ES-I3 (cell line): ENCODE data around the gene ADAP1.

Experiments
- H3K36me3 ChIP-seq: 2 replicates; pipeline ENCODE4 v1.6.1; 2013; ENCODE audit warnings: mild to moderate bottlenecking, low read length, control low read depth, moderate library complexity; ENCODE audit not compliant: insufficient read depth
- H3K4me1 ChIP-seq: 2 replicates; pipeline ENCODE4 v1.6.1; 2013; ENCODE audit warnings: mild to moderate bottlenecking, control low read depth, low read length; ENCODE audit not compliant: insufficient read depth
- H3K9ac ChIP-seq: 2 replicates; pipeline ENCODE4 v1.6.1; 2013; ENCODE audit warnings: low read depth, mild to moderate bottlenecking, low read length, moderate library complexity
- H3K9me3 ChIP-seq: 2 replicates; pipeline ENCODE4 v1.6.1; 2013; ENCODE audit warnings: mild to moderate bottlenecking, low read length, moderate library complexity; ENCODE audit not compliant: control insufficient read depth, insufficient read depth

Gene ADAP1

DNA sequence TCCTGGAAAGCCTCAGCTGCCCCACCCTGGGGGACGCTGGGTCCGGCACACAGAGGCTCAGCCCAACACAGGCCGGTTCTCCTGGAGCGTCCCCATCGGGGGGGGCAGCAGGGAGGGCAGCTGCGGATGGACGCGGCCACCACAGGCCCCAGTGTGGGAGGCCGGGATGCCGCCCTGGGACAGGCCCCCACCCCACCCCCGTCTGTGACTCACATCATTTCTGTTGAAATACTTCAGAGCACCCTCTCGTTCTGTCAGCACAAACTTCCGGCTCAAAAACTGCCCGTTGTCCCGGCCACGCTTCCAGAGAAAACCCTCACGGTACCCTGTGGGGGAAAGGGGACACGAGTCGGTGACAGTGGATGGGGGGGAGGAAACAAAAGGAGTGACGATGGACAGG lies 49.6 kb downstream of the ADAP1 start:
- Histone ChIP-seq H3K9me3 (no peaks in the 10 kb centered on the region), H3K36me3 (no peaks in the 10 kb centered on the region), H3K9ac (no peak overlapping the region), H3K4me1 (peaks cover 5% of the 10 kb centered on the region; the same call in 1 of the 2 replicates)

DNA sequence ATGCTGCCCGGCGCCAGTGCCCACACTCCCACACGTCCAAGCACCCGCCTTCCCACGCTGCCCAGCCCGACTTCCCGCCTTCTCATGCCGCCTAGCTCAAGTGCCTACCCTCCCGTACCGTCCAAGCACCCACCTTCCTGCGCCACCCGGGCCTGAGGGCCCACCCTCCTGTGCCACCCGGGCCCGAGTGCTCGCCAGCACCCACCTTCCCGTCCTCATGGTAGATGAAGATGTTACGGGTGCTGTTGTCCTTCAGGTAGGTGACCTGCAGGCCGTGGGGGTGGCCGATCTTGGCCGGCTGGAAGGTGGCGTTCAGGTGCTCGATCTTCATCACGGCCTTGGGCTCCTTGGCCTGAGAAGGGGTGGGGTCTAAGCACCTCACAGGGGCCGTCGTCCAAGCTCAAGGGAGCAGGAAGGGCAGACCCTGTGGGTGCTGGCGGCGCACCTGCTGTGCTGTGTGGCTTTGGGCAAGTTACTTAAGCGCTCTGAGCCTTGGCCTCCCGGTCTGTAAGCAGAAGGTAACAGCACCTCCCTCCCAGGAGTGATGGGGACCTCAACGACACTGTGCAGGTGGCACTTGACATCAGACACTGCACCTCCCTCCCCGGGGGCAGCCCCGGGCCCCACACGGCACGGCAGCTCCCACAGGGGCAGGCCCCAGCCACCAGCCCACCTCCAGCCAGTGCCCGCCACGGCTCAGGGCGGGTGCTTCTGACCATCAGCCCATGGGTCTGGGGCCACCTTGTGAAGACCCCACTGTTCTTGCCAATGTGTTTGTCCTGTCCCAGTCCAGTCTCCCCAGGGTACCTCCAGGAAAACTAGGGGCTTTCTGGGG lies 50.3 kb downstream of the ADAP1 start:
- H3K4me1 ChIP-seq, result peaks cover 5% of the 10 kb centered on the region; the same call in 1 of the 2 replicates
- no peaks in the 10 kb centered on the region for H3K36me3 ChIP-seq
- H3K9ac ChIP-seq, result no peak overlapping the region
- H3K9me3 ChIP-seq, result no peaks in the 10 kb centered on the region

DNA sequence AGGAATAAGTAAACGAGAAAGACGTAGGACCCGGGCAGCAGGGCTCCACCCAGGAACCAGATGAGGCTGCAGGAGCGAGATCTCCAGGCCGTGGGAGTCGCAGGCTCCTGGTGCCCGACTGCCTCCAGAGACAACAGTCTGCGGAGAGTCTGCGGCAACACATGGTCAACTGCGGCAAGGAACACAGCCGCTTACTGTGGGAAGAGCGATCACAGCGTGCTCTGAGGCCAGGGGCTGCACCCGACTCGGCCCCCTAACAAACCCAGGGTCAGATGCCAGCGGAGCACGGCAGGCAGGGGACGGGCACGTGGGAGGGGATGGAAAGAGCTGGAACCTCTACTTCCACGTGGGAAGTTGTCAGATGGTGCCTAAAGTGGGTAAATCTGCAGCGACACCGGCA lies 51.5 kb downstream of the ADAP1 start:
- H3K36me3 ChIP-seq, result no peaks in the 10 kb centered on the region
- peaks cover 5% of the 10 kb centered on the region; the same call in 1 of the 2 replicates for H3K4me1 ChIP-seq
- H3K9ac ChIP-seq, result no peak overlapping the region
- H3K9me3 ChIP-seq, result no peaks in the 10 kb centered on the region

DNA sequence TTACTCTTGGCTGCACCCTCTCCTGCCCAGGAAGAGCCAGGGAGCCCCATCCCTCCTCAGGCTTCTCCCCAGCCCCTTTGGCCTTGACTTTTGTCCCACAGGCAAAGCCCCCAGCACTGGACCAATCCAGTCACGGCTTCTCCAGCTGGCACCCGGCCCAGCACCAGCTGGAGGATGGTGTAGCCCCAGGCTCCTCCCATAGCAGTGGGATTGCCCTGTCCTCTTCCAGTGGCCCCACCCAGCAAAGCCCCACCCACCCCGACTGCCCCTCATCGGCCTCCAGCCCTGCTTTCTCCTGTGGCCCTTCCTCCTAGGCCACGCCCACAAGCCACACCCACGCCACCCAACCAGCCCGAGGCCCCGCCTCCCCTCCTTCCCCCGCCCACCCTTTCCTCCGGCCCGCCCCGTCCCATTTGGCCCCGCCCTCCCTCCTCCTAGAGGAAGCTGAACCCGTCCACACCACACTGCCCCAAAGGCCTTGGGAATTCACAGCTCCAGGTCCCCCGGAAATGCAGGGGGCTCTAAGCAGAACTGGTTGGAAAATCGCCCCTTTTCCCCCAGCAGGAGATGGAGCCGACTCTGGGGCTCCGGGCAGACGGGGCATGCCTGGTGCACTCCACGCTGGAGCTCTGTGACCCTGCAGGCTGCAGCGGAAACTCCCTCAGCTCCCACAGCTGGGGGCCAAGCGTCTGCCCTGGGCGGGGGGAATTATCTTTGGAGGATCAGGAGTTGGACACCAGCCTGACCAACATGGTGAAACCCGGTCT lies 52.9 kb downstream of the ADAP1 start:
- H3K9ac ChIP-seq, result peak overlapping the region; percentile 51; the same call in 1 of the 2 replicates
- H3K9me3 ChIP-seq, result no peaks in the 10 kb centered on the region
- no peaks in the 10 kb centered on the region for H3K36me3 ChIP-seq
- peaks cover 5% of the 10 kb centered on the region; the same call in 1 of the 2 replicates for H3K4me1 ChIP-seq

DNA sequence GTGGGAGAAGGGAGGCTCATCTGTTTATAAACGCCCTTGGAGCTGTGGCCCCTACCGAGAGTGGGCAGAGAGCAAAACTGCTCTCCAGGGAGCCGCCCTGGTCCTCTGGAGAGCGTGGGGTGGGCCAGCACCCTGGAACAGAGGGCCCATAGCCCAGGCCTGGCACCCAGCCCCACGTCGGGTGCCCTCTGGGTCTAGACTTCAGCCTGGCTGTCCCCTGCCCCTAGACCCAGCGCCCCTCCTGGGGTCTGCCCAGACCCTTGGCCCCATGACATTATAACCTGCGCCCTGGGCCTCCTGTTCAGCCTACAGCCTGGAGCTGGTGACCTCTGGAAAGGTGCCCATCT lies 53.5 kb downstream of the ADAP1 start:
- Histone ChIP-seq H3K4me1 (peaks cover 5% of the 10 kb centered on the region; the same call in 1 of the 2 replicates), H3K9me3 (no peaks in the 10 kb centered on the region), H3K36me3 (peaks cover 5% of the 10 kb centered on the region; the same call in 1 of the 2 replicates), H3K9ac (no peak overlapping the region)

DNA sequence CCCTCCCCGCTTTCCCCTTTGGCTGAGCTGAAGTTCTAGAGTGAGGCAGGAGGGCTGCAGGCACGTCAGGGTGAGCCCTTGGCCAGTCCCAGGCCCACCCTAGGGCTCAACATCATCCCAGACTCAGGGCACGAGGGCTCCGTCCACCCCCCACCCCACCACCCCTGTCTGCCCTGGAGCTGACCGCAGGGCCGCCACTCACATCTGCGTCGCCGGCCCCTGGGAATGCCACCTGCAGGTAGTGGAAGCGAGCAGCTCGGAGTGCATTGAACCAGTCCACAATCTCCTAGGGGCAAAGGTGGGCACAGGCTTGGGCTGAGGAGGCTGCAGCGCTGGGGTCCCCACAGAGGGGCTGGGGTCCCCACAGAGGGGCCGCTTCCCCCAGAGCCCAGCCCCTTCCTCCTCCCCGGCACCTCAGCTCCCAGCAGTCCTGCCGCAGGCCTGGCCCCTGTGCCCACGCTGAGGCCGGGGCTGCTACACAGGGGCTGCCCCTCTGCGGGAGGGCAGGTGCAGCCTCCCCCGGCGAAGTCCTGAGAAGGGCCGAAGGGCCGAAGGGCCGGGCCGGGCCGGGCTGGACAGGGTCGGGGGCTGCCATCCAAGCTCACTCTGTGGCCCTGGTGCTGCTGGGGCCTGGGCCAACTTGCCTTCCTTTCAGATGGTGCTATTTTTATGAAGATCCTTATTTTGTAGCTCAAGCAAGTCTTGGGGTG lies 54.0 kb downstream of the ADAP1 start:
- H3K4me1 ChIP-seq, result peaks cover 5% of the 10 kb centered on the region; the same call in 1 of the 2 replicates
- no peaks in the 10 kb centered on the region for H3K9me3 ChIP-seq
- no peak overlapping the region for H3K9ac ChIP-seq
- peaks cover 9% of the 10 kb centered on the region; the same call in 1 of the 2 replicates for H3K36me3 ChIP-seq

DNA sequence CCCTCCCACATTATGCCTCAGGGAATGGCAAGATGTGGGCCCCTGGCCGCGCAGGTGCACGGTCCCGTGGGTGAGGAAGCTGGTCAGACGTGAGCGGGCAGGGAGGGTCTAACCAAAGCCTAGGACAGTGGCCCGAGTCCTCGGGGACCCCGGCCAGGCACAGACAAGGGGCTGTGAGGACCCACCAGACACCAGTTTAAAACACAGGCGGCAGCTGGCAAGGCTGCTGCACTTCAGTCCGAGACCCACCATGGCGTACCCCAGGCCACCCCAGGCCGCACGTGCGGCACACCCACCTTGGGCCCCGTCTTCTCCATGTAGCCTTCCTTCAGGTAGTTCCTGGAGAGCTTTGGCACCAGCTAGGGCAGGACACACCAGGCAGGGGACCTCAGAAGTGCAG lies 54.7 kb downstream of the ADAP1 start:
- H3K4me1 ChIP-seq, result peaks cover 5% of the 10 kb centered on the region; the same call in 1 of the 2 replicates
- no peak overlapping the region for H3K9ac ChIP-seq
- H3K9me3 ChIP-seq, result no peaks in the 10 kb centered on the region
- peaks cover 9% of the 10 kb centered on the region; the same call in 1 of the 2 replicates for H3K36me3 ChIP-seq

DNA sequence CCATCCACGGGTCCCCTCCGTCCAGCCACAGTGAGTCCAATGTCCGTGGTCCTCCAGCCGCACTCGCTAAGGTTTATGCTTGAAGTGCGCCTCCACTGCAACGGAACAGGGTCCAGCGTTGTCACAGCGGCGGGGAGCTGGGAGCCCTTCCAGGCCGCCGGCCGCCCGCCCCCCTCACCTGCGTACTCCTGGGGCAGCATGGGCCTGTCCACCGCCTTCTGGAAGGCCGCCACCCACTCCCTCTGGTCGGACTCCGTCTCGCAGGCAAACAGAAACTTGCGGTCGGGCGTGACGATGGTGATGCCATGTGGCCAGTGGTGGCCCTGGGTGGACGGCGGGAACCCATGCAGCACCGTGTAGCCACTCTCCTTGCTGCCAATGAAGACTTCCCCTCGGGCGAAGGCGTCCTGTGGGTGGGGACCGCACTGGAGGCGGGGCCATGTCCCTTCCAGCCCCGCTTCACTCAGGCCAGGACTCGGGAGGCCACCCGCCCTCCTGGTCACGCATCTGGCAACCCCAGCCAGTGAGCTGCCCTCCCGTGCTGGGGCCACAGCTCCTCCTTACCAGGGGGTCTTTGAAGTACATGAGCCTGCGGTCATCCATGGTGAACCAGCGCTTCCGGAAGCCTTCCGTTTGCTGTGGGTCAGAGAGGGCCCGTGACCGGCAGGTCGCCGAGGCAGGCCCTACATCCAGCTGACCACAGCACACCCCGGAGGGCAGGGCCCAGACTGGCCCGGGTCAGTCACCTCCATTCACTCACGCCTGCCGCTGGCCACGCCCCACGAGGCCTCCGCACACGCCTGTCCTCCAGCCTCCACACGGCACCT lies 55.4 kb downstream of the ADAP1 start:
- peaks cover 5% of the 10 kb centered on the region; the same call in 1 of the 2 replicates for H3K4me1 ChIP-seq
- H3K36me3 ChIP-seq, result peaks cover 9% of the 10 kb centered on the region; the same call in 1 of the 2 replicates
- no peak overlapping the region for H3K9ac ChIP-seq
- H3K9me3 ChIP-seq, result no peaks in the 10 kb centered on the region

DNA sequence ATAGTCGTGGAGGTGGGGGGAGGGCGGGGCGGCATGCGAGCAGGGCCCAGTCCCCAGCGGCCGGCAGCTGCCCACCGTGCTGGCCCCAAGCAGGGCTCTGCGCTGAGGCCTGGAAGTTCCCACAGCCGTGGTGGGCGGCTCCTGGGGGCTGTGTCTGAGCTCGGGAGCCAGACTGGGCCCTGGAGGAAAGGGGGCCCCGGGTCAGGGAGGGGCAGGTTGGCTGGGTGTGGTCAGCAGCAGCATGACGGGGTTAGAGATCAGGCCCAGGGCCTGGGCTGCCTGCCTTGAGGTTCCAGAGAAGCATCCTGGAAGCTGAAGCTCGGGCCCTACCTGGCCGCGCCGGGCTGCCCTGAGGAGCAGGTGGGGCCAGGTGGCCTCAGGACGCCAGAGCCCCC lies 56.0 kb downstream of the ADAP1 start:
- Histone ChIP-seq H3K36me3 (peaks cover 9% of the 10 kb centered on the region; the same call in 1 of the 2 replicates), H3K9me3 (no peaks in the 10 kb centered on the region), H3K4me1 (peaks cover 5% of the 10 kb centered on the region; the same call in 1 of the 2 replicates), H3K9ac (no peak overlapping the region)

DNA sequence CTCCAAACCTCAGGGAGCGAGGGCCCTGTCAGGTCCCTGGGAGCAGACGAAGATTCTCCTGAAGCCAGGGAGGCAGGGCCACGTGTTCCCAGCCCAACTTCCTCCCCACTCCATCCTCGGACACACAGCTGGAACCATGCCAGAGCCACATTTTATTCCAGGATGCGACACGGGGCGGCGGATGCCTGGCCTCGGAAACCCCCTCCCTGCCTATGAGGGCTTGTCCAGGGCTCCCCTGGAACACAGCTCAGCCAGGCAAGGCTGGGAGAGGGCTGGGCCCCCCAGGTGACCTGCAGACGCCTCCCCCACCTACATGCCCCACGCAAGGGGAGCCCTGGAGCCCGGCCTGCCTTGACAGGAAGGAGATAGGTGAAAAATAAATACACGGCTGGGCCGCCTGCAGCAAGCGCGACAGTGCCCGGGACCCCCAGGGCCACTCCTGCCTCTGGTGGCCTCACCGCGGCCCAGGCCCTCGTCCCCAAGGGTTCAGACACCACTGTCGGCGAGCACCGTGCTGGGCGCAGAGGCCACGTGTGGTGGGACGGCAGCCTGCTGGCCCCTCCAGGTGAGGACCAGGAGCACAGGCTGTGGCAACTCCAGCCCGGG lies 56.6 kb downstream of the ADAP1 start:
- H3K9ac ChIP-seq, result no peak overlapping the region
- H3K36me3 ChIP-seq, result peaks cover 9% of the 10 kb centered on the region; the same call in 1 of the 2 replicates

DNA sequence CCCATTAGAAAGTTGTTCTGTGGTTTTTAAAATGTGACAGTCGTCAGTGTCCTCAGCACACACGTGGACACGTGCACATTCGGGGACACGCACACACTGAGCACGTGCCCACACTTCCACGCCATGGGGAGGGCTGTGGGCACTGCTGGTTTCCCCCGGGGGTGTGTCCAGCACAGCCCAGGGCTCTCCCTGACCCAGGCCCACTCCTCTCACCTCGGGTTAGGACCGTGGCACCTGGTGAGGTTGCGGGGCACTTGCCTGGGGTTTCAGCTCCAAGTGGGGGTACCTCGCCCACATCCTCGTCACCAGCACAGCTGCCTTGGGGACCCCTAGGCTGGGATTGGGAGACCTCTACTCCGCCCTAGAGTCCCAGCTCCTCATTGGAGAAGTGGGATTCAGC lies 57.4 kb downstream of the ADAP1 start:
- Histone ChIP-seq H3K4me1 (peaks cover 5% of the 10 kb centered on the region; the same call in 1 of the 2 replicates), H3K9me3 (no peaks in the 10 kb centered on the region), H3K36me3 (peaks cover 12% of the 10 kb centered on the region), H3K9ac (no peak overlapping the region)

More for the DNA sequence above, 56.6 kb downstream of the ADAP1 start:
- H3K4me1 ChIP-seq, result peaks cover 5% of the 10 kb centered on the region; the same call in 1 of the 2 replicates
- no peaks in the 10 kb centered on the region for H3K9me3 ChIP-seq

DNA sequence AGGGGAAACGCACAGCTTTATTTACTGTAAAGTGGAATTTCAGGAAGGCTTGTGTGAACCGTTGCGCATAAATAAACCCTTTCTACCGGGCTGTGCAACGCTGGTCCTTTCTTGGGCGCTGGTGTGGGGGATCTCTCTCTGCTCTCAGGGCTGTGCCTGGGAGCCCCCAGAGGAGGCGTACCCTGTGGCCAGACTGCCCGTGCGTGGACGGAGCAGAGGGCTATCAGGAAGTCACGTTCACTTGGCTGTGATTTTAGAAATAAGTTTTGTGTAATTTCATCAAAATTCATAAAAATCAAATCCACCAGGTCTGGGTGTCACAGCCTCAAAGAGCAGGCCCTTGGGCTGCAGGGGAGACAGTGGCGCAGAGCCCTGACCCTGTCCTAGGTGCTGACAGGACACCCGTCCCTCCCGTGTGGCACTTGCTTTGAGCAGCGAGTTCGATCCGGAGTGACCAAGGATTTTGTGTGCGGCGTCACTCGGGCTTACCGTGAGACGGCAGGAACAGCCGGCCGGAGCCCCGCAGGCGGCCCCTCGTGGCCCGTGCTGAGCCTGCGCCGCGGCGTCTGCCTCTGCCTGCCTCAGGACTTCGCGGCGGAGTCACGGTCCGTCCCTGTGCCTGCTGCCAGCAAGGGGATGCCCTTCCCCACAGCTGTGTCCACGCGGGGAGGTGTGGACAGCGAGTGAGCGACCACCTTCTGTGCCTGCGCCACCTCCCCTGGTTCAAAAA lies 58.0 kb downstream of the ADAP1 start:
- H3K36me3 ChIP-seq, result peaks cover 13% of the 10 kb centered on the region
- H3K9ac ChIP-seq, result no peak overlapping the region
- H3K4me1 ChIP-seq, result peaks cover 5% of the 10 kb centered on the region; the same call in 1 of the 2 replicates
- no peaks in the 10 kb centered on the region for H3K9me3 ChIP-seq
